Activated naive CD8-positive, alpha-beta T cell treated with anti-CD3 and anti-CD28 coated beads for 36 hours (primary cell): Measurements from ENCODE around the gene TPX2. TPM values are rescaled to one million over a fixed set of nuclear protein-coding genes. Genes with fewer than 3 reads are reported as not detected.

Experiments
- DNase-seq: peaks from one replicate; pipeline ENCODE4 v3.0.0; 2021
- H3K27ac Mint-ChIP-seq: one replicate; pipeline ENCODE4 v1.8.0; 2022; ENCODE audit warnings: mild to moderate bottlenecking, moderate library complexity, mixed read lengths
- H3K27me3 Mint-ChIP-seq: one replicate; pipeline ENCODE4 v1.8.0; 2022; ENCODE audit warnings: mild to moderate bottlenecking, mixed read lengths
- H3K36me3 Mint-ChIP-seq: one replicate; pipeline ENCODE4 v1.8.0; 2021; ENCODE audit warnings: mild to moderate bottlenecking, mixed read lengths
- H3K4me1 Mint-ChIP-seq: one replicate; pipeline ENCODE4 v1.8.0; 2021; ENCODE audit warnings: mixed read lengths
- H3K4me3 Mint-ChIP-seq: one replicate; pipeline ENCODE4 v1.8.0; 2022; ENCODE audit warnings: mild to moderate bottlenecking, moderate library complexity, mixed read lengths
- H3K9me3 Mint-ChIP-seq: one replicate; pipeline ENCODE4 v1.8.0; 2022; ENCODE audit warnings: mixed read lengths
- total RNA-seq, 2 experiments: library from RNA; stranded (reverse); gene quantifications; one replicate each; pipeline ENCODE4 v1.2.3, GENCODE V29; 2021

TPX2 gene
- total RNA-seq, 2 experiments from 2014 or later, result 111 TPM

GRCh38 chr20:31704225-31705119 is 34.6 kb upstream of the TPX2 start:
- peaks cover 76% of the 10 kb centered on the region for H3K36me3 Mint-ChIP-seq
- DNase-seq, result no peak
- H3K4me3 Mint-ChIP-seq, result no peak overlapping the region
- H3K4me1 Mint-ChIP-seq, result peaks cover 64% of the 10 kb centered on the region
- peaks cover 2% of the 10 kb centered on the region for H3K9me3 Mint-ChIP-seq
- no peaks in the 10 kb centered on the region for H3K27me3 Mint-ChIP-seq
- no peak overlapping the region for H3K27ac Mint-ChIP-seq

- H3K36me3 Mint-ChIP-seq, result peaks cover 77% of the 10 kb centered on the region
- H3K9me3 Mint-ChIP-seq, result peaks cover 2% of the 10 kb centered on the region
- H3K27me3 Mint-ChIP-seq, result no peaks in the 10 kb centered on the region
- DNase-seq, result no peak
- peaks cover 62% of the 10 kb centered on the region for H3K4me1 Mint-ChIP-seq
- no peak overlapping the region for H3K4me3 Mint-ChIP-seq
- peak overlapping the region; percentile 0 for H3K27ac Mint-ChIP-seq
Observed at GRCh38 chr20:31705191-31705590, 33.9 kb upstream of the TPX2 start.

GRCh38 chr20:31705598-31706597 is 33.2 kb upstream of the TPX2 start:
- peaks cover 2% of the 10 kb centered on the region for H3K9me3 Mint-ChIP-seq
- no peak overlapping the region for H3K4me3 Mint-ChIP-seq
- DNase-seq, result no peak
- peaks cover 61% of the 10 kb centered on the region for H3K4me1 Mint-ChIP-seq
- H3K36me3 Mint-ChIP-seq, result peaks cover 77% of the 10 kb centered on the region
- H3K27me3 Mint-ChIP-seq, result no peaks in the 10 kb centered on the region
- peak overlapping the region; percentile 52 for H3K27ac Mint-ChIP-seq

GRCh38 chr20:31706607-31707257 is 32.4 kb upstream of the TPX2 start:
- no peaks in the 10 kb centered on the region for H3K27me3 Mint-ChIP-seq
- peaks cover 77% of the 10 kb centered on the region for H3K36me3 Mint-ChIP-seq
- peaks cover 63% of the 10 kb centered on the region for H3K4me1 Mint-ChIP-seq
- no peak overlapping the region for H3K4me3 Mint-ChIP-seq
- H3K27ac Mint-ChIP-seq, result no peak overlapping the region
- H3K9me3 Mint-ChIP-seq, result no peaks in the 10 kb centered on the region
- no peak for DNase-seq

GRCh38 chr20:31707258-31707615 is 31.9 kb upstream of the TPX2 start:
- Mint-ChIP-seq H3K27ac (no peak overlapping the region), H3K9me3 (no peaks in the 10 kb centered on the region), H3K27me3 (no peaks in the 10 kb centered on the region), H3K4me1 (peaks cover 63% of the 10 kb centered on the region), H3K4me3 (no peak overlapping the region), H3K36me3 (peaks cover 77% of the 10 kb centered on the region)
- no peak for DNase-seq

- Mint-ChIP-seq H3K27ac (peak overlapping the region; percentile 49), H3K4me1 (peaks cover 71% of the 10 kb centered on the region), H3K27me3 (no peaks in the 10 kb centered on the region), H3K36me3 (peaks cover 83% of the 10 kb centered on the region), H3K9me3 (no peaks in the 10 kb centered on the region), H3K4me3 (no peak overlapping the region)
- no peak for DNase-seq
Observed at GRCh38 chr20:31707994-31708735, 30.9 kb upstream of the TPX2 start.

GRCh38 chr20:31708736-31709534 is 30.2 kb upstream of the TPX2 start:
- peaks cover 83% of the 10 kb centered on the region for H3K36me3 Mint-ChIP-seq

GRCh38 chr20:31709939-31710338 is 29.2 kb upstream of the TPX2 start:
- Mint-ChIP-seq H3K27ac (no peak overlapping the region), H3K4me1 (peaks cover 84% of the 10 kb centered on the region), H3K27me3 (no peaks in the 10 kb centered on the region), H3K9me3 (no peaks in the 10 kb centered on the region), H3K4me3 (no peak overlapping the region), H3K36me3 (peaks cover 84% of the 10 kb centered on the region)
- no peak for DNase-seq

More at GRCh38 chr20:31708736-31709534, 30.2 kb upstream of the TPX2 start:
- H3K9me3 Mint-ChIP-seq, result no peaks in the 10 kb centered on the region
- H3K27me3 Mint-ChIP-seq, result no peaks in the 10 kb centered on the region
- H3K4me1 Mint-ChIP-seq, result peaks cover 79% of the 10 kb centered on the region
- peak overlapping the region; percentile 12 for H3K27ac Mint-ChIP-seq
- no peak for DNase-seq
- no peak overlapping the region for H3K4me3 Mint-ChIP-seq

- Mint-ChIP-seq H3K4me1 (peaks cover 87% of the 10 kb centered on the region), H3K27ac (no peak overlapping the region), H3K27me3 (no peaks in the 10 kb centered on the region), H3K4me3 (no peak overlapping the region), H3K9me3 (no peaks in the 10 kb centered on the region), H3K36me3 (peaks cover 86% of the 10 kb centered on the region)
- no peak for DNase-seq
Observed at GRCh38 chr20:31710423-31711108, 28.5 kb upstream of the TPX2 start.

- peaks cover 91% of the 10 kb centered on the region for H3K36me3 Mint-ChIP-seq
- no peak overlapping the region for H3K4me3 Mint-ChIP-seq
- peaks cover 89% of the 10 kb centered on the region for H3K4me1 Mint-ChIP-seq
- H3K27ac Mint-ChIP-seq, result peak overlapping the region; percentile 56
- H3K9me3 Mint-ChIP-seq, result no peaks in the 10 kb centered on the region
- DNase-seq, result no peak
- H3K27me3 Mint-ChIP-seq, result no peaks in the 10 kb centered on the region
Observed at GRCh38 chr20:31711179-31712111, 27.6 kb upstream of the TPX2 start.

- Mint-ChIP-seq H3K4me1 (peaks cover 89% of the 10 kb centered on the region), H3K27ac (peak overlapping the region; percentile 56), H3K27me3 (no peaks in the 10 kb centered on the region), H3K36me3 (peaks cover 91% of the 10 kb centered on the region), H3K9me3 (no peaks in the 10 kb centered on the region), H3K4me3 (no peak overlapping the region)
- no peak for DNase-seq
Observed at GRCh38 chr20:31712112-31712553, 27.0 kb upstream of the TPX2 start.

- H3K9me3 Mint-ChIP-seq, result no peaks in the 10 kb centered on the region
Observed at GRCh38 chr20:31712564-31713311, 26.4 kb upstream of the TPX2 start.

More at GRCh38 chr20:31712564-31713311, 26.4 kb upstream of the TPX2 start:
- DNase-seq, result no peak
- H3K27me3 Mint-ChIP-seq, result no peaks in the 10 kb centered on the region
- H3K4me1 Mint-ChIP-seq, result peaks cover 87% of the 10 kb centered on the region
- H3K36me3 Mint-ChIP-seq, result peaks cover 91% of the 10 kb centered on the region
- H3K4me3 Mint-ChIP-seq, result peak overlapping the region; percentile 47
- H3K27ac Mint-ChIP-seq, result peak overlapping the region; percentile 83
